Lower leg skin (tissue), 3 donors: ENCODE data around the gene DESI1.

Source experiments
- POLR2A ChIP-seq, 2 donors: fragments of 450-650 bp; IDR thresholded peaks; one replicate each; pipeline ENCODE4 v1.6.1; 2016 to 2017; ENCODE audit warnings: antibody characterized with exemption in 2 of 2, mild to moderate bottlenecking in 1 of 2, moderate library complexity in 1 of 2
- TF ChIP-seq, protein P1 (sequence below), 3 donors: fragments of 450-650 bp; IDR thresholded peaks; one replicate each; pipeline ENCODE4 v1.5.1; 2016; ENCODE audit warnings: antibody characterized with exemption in 3 of 3, mild to moderate bottlenecking in 3 of 3, moderate library complexity in 2 of 3

GRCh38 chr22:41570221-41570620 is 50.6 kb downstream of the DESI1 start:
- TF ChIP-seq, protein P1, sequence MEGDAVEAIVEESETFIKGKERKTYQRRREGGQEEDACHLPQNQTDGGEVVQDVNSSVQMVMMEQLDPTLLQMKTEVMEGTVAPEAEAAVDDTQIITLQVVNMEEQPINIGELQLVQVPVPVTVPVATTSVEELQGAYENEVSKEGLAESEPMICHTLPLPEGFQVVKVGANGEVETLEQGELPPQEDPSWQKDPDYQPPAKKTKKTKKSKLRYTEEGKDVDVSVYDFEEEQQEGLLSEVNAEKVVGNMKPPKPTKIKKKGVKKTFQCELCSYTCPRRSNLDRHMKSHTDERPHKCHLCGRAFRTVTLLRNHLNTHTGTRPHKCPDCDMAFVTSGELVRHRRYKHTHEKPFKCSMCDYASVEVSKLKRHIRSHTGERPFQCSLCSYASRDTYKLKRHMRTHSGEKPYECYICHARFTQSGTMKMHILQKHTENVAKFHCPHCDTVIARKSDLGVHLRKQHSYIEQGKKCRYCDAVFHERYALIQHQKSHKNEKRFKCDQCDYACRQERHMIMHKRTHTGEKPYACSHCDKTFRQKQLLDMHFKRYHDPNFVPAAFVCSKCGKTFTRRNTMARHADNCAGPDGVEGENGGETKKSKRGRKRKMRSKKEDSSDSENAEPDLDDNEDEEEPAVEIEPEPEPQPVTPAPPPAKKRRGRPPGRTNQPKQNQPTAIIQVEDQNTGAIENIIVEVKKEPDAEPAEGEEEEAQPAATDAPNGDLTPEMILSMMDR (IDR thresholded peaks at IDR 0.05) = no peak
- no peak for TF ChIP-seq POLR2A (IDR thresholded peaks at IDR 0.05)
